GM12801 (cell line): ENCODE measurements around the gene RAB15.

Source experiments
- CTCF ChIP-seq: IDR thresholded peaks from one replicate; pipeline ENCODE4 v1.5.1; 2011; ENCODE audit warnings: control low read depth; ENCODE audit not compliant: insufficient read length; ENCODE audit errors: extremely low read depth

The RAB15 gene

DNA sequence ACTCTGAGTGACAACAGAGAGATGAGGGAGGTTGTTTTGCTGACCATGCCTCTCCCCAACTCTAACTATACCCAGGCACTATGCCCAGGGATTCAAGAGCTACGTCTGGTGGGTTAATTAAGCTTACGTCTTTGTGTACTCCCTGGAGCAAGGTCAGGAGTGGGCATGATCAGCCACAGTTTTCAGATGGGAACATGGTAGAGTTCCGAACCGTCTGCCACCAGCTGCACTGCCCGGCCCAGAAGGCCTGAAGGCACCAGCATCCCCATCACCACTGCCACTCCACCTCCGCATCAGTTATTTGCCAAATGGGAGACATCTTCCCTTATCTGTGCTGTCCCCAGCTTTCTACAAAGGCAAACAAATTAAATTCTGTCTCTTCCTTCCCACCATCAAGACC is 18.5 kb downstream of the RAB15 start:
- TF ChIP-seq CTCF, result no peak

DNA sequence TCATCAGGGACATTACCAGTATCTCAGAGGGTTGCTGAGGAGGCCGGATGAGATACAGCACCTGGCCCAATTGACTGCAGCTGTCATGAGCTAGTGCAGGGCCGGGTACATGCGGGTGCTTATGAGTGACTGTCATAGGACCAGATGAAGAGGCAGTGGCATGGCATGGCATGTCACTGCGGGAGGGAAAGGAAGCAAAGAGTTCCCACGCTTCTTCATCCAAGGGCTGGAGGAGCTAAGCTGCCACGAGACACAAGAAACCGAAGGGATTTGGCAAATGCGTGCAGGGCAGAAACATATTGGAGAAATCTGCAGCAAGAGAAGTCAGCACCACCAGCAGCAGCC is 18.9 kb downstream of the RAB15 start:
- no peak for TF ChIP-seq CTCF

- no peak for TF ChIP-seq CTCF
Measured at GRCh38 chr14:64952598-64953309, 19.4 kb downstream of the RAB15 start.

DNA sequence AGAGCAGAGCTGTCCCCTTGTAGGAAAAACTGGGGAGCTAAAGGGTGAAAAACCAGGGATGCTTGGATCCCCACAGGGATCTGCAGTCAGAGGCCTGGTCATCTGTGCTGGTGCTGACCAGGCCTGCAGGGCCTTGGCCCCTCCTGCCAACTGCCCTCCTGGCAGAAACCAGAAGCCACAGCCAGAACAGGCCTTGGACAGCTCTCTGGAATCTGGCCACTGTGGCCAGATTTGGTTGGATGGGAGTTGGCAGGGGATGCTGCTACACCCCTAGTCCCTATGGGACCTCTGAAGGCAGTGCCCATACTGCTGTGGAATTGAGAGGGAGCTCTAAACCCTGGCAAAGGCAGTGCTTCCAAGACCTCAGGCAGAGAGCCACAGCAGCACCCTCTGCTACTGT is 20.4 kb downstream of the RAB15 start:
- no peak for TF ChIP-seq CTCF

- no peak for TF ChIP-seq CTCF
Measured at GRCh38 chr14:64951291-64951690, 20.8 kb downstream of the RAB15 start.

DNA sequence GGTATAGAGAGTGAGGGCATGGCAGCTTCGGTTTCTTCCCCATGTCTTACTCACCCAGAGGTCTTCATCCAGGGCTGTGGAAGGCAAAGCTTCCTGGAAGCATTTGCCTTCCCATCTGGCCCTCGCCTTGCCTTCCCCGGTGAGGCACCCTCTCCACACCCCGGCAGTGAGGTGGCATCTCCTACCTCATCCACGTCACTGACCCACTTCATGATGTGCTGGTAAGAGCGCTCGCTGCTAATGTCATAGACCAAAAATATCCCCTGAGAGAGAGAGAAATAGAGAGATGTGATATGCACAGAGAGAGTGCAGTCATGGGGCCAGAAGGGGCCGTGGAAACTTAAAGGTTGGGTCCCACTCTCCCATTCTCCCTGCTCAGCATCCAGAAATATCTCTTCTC is 21.2 kb downstream of the RAB15 start:
- TF ChIP-seq CTCF, result no peak

DNA sequence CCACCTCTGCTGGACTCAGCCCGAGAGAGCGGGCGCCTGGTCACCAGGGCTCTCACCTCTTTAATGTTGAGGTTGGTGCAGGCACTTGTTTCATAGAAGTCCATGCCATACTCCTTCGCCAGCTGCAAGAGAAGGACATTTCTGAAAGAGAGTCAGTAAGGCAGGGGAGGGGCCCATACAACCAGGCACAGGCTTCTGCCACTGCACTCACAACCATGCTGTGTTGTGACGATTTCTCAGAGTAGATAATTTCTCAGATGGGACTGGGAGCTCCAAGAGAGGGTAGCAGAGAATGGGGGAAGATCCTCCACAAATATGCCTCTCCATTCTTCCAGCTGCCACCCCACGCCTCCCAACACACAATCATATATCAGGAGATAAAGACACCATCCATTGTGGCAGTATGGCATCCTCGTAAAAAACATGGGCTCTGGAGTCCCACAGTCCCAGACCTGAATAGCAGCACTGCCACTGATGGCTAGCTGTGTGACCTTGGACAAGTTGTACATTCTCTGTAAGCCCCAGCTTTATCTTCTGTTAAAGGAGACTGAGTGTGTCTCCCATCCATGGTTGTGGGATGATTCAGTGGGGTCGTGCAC is 23.4 kb downstream of the RAB15 start:
- no peak for TF ChIP-seq CTCF
